Gastroesophageal sphincter (tissue), 3 donors: Measurements from ENCODE around the gene DUXA.

Experiments
- EP300 ChIP-seq: sonication (generic); formaldehyde crosslinking; IDR thresholded peaks from one replicate; pipeline ENCODE4 v1.6.1; 2017; ENCODE audit warnings: antibody characterized with exemption, mild to moderate bottlenecking
- POLR2A ChIP-seq, 2 donors: fragments of 450-650 bp; IDR thresholded peaks; one replicate each; pipeline ENCODE4 v1.6.1; 2017; ENCODE audit warnings: antibody characterized with exemption in 2 of 2, mild to moderate bottlenecking in 2 of 2, moderate library complexity in 1 of 2
- POLR2AphosphoS5 ChIP-seq: sonication (generic); formaldehyde crosslinking; IDR thresholded peaks from one replicate; pipeline ENCODE4 v1.6.1; 2017; ENCODE audit warnings: antibody characterized with exemption
- TF ChIP-seq, protein P1 (sequence below), 4 experiments: fragments of 200-600 bp in 2 of 4; fragments of 450-650 bp in 2 of 4; sonication (generic) in 1 of 4; IDR thresholded peaks; one replicate each; pipeline ENCODE4 v1.5.1; 2017 to 2019; ENCODE audit warnings: antibody characterized with exemption in 4 of 4, mild to moderate bottlenecking in 2 of 4, moderate library complexity in 2 of 4

DNA sequence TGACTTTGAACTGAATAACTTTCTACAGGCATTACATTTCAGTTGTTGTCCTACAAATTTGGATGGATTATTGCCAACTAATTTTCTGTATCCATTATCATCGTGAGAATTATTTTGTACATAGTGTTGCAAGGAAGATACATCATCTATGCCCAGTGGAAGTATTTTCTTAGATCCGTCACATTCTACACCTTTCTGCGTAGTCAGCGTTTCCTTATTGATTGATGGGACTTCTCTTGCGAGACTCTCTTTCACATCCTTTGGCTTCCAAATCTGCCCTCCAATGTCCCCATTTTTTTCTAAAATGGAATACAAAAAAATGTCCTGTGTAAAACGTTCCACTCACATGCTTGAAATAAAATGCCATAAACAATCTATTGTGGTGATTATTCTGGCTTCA lies 31.5 kb downstream of the DUXA start:
- TF ChIP-seq, protein P1, sequence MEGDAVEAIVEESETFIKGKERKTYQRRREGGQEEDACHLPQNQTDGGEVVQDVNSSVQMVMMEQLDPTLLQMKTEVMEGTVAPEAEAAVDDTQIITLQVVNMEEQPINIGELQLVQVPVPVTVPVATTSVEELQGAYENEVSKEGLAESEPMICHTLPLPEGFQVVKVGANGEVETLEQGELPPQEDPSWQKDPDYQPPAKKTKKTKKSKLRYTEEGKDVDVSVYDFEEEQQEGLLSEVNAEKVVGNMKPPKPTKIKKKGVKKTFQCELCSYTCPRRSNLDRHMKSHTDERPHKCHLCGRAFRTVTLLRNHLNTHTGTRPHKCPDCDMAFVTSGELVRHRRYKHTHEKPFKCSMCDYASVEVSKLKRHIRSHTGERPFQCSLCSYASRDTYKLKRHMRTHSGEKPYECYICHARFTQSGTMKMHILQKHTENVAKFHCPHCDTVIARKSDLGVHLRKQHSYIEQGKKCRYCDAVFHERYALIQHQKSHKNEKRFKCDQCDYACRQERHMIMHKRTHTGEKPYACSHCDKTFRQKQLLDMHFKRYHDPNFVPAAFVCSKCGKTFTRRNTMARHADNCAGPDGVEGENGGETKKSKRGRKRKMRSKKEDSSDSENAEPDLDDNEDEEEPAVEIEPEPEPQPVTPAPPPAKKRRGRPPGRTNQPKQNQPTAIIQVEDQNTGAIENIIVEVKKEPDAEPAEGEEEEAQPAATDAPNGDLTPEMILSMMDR (IDR thresholded peaks at IDR 0.05), result no peak
- TF ChIP-seq POLR2A (IDR thresholded peaks at IDR 0.05) (no peak), POLR2AphosphoS5 (no peak), EP300 (no peak)
